CD4-positive, alpha-beta T cell treated with Interferon gamma for 1 hour (primary cell): ENCODE data around the gene MTA1.

ENCODE experiments used
- DNase-seq: peaks from one replicate; pipeline ENCODE4 v3.0.0-alpha.2; 2020

The MTA1 gene

GRCh38 chr14:105387530-105387922 lies 32.1 kb upstream of the MTA1 start:
- DNase-seq = no peak

GRCh38 chr14:105388110-105388951 lies 31.3 kb upstream of the MTA1 start:
- DNase-seq = no peak

GRCh38 chr14:105388976-105389375 lies 30.7 kb upstream of the MTA1 start:
- DNase-seq = no peak

GRCh38 chr14:105389534-105389933 lies 30.1 kb upstream of the MTA1 start:
- DNase-seq = no peak

GRCh38 chr14:105389976-105390848 lies 29.4 kb upstream of the MTA1 start:
- DNase-seq = peak; percentile 20

GRCh38 chr14:105390849-105391500 lies 28.7 kb upstream of the MTA1 start:
- DNase-seq = no peak

- DNase-seq = no peak
These were observed 28.1 kb upstream of the MTA1 start for GRCh38 chr14:105391541-105391940.

- DNase-seq = no peak
These were observed 27.2 kb upstream of the MTA1 start for GRCh38 chr14:105392131-105393090.

- DNase-seq = no peak
These were observed 26.5 kb upstream of the MTA1 start for GRCh38 chr14:105393151-105393550.

- DNase-seq = no peak
These were observed 24.7 kb upstream of the MTA1 start for GRCh38 chr14:105394714-105395537.

- DNase-seq = no peak
These were observed 24.1 kb upstream of the MTA1 start for GRCh38 chr14:105395538-105395854.

GRCh38 chr14:105397350-105397931 lies 22.2 kb upstream of the MTA1 start:
- no peak for DNase-seq

GRCh38 chr14:105398044-105398725 lies 21.4 kb upstream of the MTA1 start, which contains the start of gene TEX22:
Gene TEX22 (plus strand): TSS chr14:105398538. CDS start chr14:105399341, 803 bp downstream.
- DNase-seq = peak; percentile 85

- no peak for DNase-seq
These were observed 20.7 kb upstream of the MTA1 start for GRCh38 chr14:105398726-105399465.

- no peak for DNase-seq
These were observed 20.2 kb upstream of the MTA1 start for GRCh38 chr14:105399466-105399775.

- no peak for DNase-seq
These were observed 19.6 kb upstream of the MTA1 start for GRCh38 chr14:105400016-105400415.

- no peak for DNase-seq
These were observed 17.9 kb upstream of the MTA1 start for GRCh38 chr14:105401699-105402098.

GRCh38 chr14:105408592-105408991 lies 11.0 kb upstream of the MTA1 start:
- no peak for DNase-seq

- DNase-seq = no peak
These were observed 10.3 kb upstream of the MTA1 start for GRCh38 chr14:105409364-105409763.

- DNase-seq = no peak
These were observed 9.0 kb upstream of the MTA1 start for GRCh38 chr14:105410642-105411016.
